WERI-Rb-1 (cell line): ENCODE results near the gene TEAD3.

ENCODE experiments used
- DNase-seq: peaks from one replicate; pipeline ENCODE4 v3.0.0-alpha.2; 2020
- H3K27ac ChIP-seq: fragments of 250-450 bp; sonication (Bioruptor Pico); 2 replicates; pipeline ENCODE4 v1.5.1; 2020; ENCODE audit warnings: mild to moderate bottlenecking, moderate library complexity
- H3K27me3 ChIP-seq: fragments of 250-450 bp; sonication (Bioruptor Pico); 2 replicates; pipeline ENCODE4 v1.5.1; 2021; ENCODE audit warnings: mild to moderate bottlenecking, low read depth, moderate library complexity; ENCODE audit not compliant: insufficient read depth, severe bottlenecking
- H3K36me3 ChIP-seq: fragments of 250-450 bp; sonication (Bioruptor Pico); 2 replicates; pipeline ENCODE4 v1.5.1; 2020; ENCODE audit warnings: mild to moderate bottlenecking, moderate library complexity
- H3K4me3 ChIP-seq: 2 replicates; pipeline ENCODE4 v1.5.1; 2011; ENCODE audit warnings: low read depth, mild to moderate bottlenecking, control low read depth, low read length
- H3K9me3 ChIP-seq: fragments of 250-450 bp; sonication (Bioruptor Pico); 2 replicates; pipeline ENCODE4 v1.5.1; 2021; ENCODE audit warnings: mild to moderate bottlenecking, moderate library complexity; ENCODE audit not compliant: severe bottlenecking
- TF ChIP-seq, protein P1 (sequence below): IDR thresholded peaks from 2 replicates; pipeline ENCODE4 v1.5.1; 2011; ENCODE audit warnings: low read depth, mild to moderate bottlenecking, control low read depth, inconsistent platforms, low read length

The TEAD3 gene

DNA sequence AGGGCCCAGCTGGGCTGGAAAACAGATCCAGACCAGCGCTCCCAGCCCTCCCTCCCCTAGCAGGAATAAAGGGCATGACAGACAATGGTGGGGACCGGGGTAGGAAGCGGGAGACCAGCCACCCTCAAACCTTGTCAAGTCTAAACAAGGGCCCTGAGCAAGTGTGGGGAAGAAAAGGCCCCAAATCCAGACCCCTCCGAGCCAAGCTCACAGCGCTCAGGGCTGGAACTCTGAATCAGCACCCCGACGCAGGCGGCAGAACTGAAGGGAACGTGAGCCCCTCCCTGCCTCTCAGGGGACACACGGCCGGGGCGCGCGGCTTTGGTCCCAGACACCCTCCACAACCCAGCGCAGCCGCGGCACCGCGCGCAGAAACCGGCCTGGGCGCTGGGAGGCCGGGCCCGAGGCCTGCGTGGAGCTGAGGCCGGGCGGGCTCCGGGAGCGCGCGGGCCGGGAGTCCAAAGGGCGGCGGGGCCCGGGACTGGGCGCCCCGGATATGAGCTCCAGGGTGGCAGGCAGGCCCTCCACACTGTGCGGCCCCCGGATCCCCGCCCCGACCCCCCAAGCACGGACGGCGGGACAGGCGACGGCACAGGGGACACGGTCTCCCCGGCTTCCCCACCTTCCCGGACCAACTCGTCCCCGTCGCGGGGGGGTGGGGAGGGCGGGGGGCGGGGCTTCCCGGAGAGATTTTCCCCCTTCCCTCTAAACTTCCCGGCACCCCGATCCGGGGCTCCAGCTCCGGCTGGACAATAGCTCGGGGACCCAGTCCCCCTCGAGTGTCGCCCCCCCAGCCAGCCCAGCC, 641 bp downstream of the TEAD3 start:
- no peak for DNase-seq
- Histone ChIP-seq H3K36me3 (peaks cover 41% of the 10 kb centered on the region), H3K4me3 (peak overlapping the region; percentile 61), H3K27ac (peak overlapping the region; percentile 89), H3K27me3 (no peaks in the 10 kb centered on the region), H3K9me3 (no peaks in the 10 kb centered on the region)
- TF ChIP-seq, protein P1, sequence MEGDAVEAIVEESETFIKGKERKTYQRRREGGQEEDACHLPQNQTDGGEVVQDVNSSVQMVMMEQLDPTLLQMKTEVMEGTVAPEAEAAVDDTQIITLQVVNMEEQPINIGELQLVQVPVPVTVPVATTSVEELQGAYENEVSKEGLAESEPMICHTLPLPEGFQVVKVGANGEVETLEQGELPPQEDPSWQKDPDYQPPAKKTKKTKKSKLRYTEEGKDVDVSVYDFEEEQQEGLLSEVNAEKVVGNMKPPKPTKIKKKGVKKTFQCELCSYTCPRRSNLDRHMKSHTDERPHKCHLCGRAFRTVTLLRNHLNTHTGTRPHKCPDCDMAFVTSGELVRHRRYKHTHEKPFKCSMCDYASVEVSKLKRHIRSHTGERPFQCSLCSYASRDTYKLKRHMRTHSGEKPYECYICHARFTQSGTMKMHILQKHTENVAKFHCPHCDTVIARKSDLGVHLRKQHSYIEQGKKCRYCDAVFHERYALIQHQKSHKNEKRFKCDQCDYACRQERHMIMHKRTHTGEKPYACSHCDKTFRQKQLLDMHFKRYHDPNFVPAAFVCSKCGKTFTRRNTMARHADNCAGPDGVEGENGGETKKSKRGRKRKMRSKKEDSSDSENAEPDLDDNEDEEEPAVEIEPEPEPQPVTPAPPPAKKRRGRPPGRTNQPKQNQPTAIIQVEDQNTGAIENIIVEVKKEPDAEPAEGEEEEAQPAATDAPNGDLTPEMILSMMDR, result no peak

GRCh38 chr6:35495258-35496035, 1.4 kb downstream of the TEAD3 start:
- H3K36me3 ChIP-seq, result peaks cover 38% of the 10 kb centered on the region
- peak overlapping the region; percentile 89 for H3K27ac ChIP-seq
- H3K4me3 ChIP-seq, result peak overlapping the region; percentile 61
- no peaks in the 10 kb centered on the region for H3K27me3 ChIP-seq
- H3K9me3 ChIP-seq, result no peaks in the 10 kb centered on the region
- DNase-seq, result no peak
- TF ChIP-seq, protein P1, result no peak

DNA sequence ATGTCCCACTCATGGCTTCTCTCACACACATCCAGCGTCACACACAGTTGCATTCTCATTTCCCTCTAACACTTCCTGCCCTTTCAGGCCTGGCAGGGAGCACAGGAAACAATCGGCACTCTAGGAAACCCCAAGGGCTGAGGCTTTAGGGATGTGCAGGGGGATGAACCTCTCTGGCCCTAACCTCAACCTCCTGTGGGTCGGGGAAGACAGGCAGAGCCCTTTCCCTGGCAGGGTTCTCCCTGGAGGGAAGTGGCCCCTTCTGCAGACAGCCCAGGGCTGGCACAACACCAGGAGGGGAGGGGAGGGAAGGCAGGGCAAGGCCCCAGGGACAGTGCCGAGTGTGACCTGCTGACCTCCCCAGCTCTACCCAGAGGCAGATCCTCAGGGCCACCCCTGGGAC, 2.7 kb downstream of the TEAD3 start:
- TF ChIP-seq, protein P1, result no peak
- Histone ChIP-seq H3K4me3 (no peak overlapping the region), H3K27ac (no peak overlapping the region), H3K27me3 (no peaks in the 10 kb centered on the region), H3K36me3 (peaks cover 32% of the 10 kb centered on the region), H3K9me3 (no peaks in the 10 kb centered on the region)
- DNase-seq, result no peak

DNA sequence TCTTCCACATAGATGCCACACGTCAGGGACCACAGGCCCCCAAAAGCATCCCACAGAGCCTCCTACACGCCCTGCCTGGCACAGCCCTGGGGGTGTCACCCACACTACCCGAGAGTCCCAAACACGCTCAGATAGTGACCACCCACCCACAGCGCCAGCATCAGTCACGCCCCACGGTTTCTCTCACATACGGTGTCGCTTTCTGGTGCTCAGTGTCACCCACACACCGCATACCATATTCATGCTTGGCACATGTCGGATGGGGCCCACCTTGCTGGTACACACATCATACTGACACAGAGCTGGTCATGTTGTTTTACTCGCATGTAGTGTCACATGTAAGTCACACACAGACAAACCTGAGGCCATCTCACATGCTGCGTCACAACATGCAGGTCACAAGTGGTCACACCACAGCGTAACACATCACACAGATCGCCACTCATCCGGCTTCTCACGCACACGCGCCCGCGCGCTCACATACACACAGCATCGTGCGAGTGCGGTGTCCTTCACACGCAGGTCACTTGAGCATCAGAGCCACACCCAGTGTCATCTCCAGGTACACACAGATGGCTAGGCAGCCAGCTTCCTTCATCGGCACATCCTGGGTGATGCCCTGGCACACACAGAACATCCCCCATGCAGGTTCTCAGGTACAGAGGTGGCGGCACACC, 3.4 kb downstream of the TEAD3 start:
- no peak overlapping the region for H3K4me3 ChIP-seq
- no peak for DNase-seq

GRCh38 chr6:35492974-35493284, 4.0 kb downstream of the TEAD3 start:
- H3K4me3 ChIP-seq, result no peak overlapping the region
- TF ChIP-seq, protein P1, result no peak
- H3K27me3 ChIP-seq, result no peaks in the 10 kb centered on the region
- no peak for DNase-seq
- peaks cover 19% of the 10 kb centered on the region for H3K36me3 ChIP-seq
- peak overlapping the region; percentile 98 for H3K27ac ChIP-seq
- no peaks in the 10 kb centered on the region for H3K9me3 ChIP-seq

More for the DNA sequence above, 3.4 kb downstream of the TEAD3 start:
- Histone ChIP-seq H3K27ac (peak overlapping the region; percentile 98), H3K36me3 (peaks cover 24% of the 10 kb centered on the region), H3K9me3 (no peaks in the 10 kb centered on the region), H3K27me3 (no peaks in the 10 kb centered on the region)
- TF ChIP-seq, protein P1, result no peak
